Measurements from ENCODE around the gene RASL10A.

DNA sequence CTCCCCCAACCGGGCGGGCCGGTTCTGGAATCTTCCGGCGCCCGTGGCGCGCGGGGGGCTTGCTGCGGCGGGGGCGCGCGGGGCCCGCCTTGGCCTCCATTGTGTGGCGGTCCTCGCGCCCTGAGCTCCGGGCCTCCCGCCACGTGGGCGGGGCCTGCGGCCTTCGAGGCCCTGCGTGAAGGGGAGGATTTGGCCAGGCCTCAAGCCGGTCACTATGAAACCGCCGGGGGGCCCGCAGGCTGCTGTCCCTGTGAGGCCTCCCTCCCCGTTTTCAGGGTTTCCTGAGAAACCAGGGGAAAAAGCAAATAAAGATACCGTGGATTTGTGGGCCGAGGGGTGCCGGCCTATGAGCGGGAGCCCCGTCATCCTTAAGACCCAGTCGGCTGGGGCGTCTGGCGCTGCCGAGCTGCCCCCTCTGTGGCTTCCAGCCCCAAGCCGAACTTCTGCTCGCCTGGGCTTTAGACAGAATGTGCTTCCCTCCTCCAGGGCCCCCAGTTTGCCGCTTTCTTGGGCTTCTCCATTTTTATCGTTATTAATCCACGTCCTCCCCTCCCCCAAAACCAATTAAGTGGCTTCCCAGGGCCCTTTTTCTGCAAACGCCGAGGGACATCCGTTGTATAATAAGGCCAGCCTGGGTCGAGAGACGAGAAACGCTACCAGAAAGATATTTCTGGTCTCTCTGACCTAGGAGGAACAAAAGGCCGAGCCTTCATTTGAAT lies 46.8 kb downstream of the RASL10A start:
- TF ChIP-seq, protein P1, sequence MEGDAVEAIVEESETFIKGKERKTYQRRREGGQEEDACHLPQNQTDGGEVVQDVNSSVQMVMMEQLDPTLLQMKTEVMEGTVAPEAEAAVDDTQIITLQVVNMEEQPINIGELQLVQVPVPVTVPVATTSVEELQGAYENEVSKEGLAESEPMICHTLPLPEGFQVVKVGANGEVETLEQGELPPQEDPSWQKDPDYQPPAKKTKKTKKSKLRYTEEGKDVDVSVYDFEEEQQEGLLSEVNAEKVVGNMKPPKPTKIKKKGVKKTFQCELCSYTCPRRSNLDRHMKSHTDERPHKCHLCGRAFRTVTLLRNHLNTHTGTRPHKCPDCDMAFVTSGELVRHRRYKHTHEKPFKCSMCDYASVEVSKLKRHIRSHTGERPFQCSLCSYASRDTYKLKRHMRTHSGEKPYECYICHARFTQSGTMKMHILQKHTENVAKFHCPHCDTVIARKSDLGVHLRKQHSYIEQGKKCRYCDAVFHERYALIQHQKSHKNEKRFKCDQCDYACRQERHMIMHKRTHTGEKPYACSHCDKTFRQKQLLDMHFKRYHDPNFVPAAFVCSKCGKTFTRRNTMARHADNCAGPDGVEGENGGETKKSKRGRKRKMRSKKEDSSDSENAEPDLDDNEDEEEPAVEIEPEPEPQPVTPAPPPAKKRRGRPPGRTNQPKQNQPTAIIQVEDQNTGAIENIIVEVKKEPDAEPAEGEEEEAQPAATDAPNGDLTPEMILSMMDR (IDR thresholded peaks at IDR 0.05) = no peak
- TF ChIP-seq POLR2A (IDR thresholded peaks at IDR 0.05) = no peak

All from Peyer's patch (tissue), 4 donors.